ENCODE data around the gene MGST2.
"Not testable (repeated sequence)": the region's sequence is repeated elsewhere in the genome, so short reads cannot be mapped to it uniquely, and the experiment has no call there.

MGST2 gene

GRCh38 chr4:139696491-139696890 lies 30.9 kb downstream of the MGST2 start:
- TF ChIP-seq Cebpa-rat (IDR thresholded peaks at IDR 0.05): no peak
- Histone ChIP-seq H3K4me1 (no peaks in the 10 kb centered on the region), H3K9me3 (0 out of 2 replicates have a peak, but pooled peaks cover 9% of the 10 kb centered on the region), H3K36me3 (no peaks in the 10 kb centered on the region), H3K9ac (no peak overlapping the region), H4K20me1 (no peaks in the 10 kb centered on the region), H3K27me3 (no peaks in the 10 kb centered on the region), H3K4me2 (no peak overlapping the region), H3K27ac (no peak overlapping the region), H3K4me3 (no peak overlapping the region)

DNA sequence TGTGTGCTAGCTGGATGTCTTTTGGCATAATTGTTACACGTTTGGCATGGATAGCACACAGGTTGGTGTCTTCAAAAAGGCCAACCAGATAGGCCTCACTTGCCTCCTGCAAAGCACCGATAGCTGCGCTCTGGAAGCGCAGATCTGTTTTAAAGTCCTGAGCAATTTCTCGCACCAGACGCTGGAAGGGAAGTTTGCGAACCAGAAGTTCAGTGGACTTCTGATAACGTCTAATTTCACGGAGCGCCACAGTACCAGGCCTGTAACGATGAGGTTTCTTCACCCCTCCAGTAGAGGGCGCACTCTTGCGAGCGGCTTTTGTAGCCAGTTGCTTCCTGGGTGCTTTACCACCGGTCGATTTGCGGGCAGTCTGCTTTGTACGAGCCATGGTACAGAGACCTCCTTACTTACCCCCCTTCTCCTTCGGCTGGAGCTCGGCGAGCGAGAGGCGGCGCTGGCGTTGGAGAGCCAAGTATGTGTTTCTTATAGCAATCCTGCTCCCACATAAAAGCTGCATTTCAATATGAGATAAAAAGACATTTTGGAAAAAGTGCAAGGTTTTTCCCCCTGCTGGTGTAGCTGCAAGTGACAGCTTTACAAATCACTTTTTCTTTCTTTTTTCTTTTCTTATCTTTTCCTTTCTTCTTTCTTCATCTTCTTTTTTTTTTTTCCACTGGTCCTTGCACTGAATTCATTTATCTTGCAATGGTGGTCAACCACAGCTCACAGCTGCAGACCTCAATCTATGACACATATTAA lies 32.7 kb downstream of the MGST2 start:
- H4K20me1 ChIP-seq, H3K4me2 ChIP-seq, H3K4me3 ChIP-seq, H3K36me3 ChIP-seq, H3K9ac ChIP-seq, H3K27me3 ChIP-seq, H3K27ac ChIP-seq, H3K9me3 ChIP-seq, H3K4me1 ChIP-seq: not testable (repeated sequence)

DNA sequence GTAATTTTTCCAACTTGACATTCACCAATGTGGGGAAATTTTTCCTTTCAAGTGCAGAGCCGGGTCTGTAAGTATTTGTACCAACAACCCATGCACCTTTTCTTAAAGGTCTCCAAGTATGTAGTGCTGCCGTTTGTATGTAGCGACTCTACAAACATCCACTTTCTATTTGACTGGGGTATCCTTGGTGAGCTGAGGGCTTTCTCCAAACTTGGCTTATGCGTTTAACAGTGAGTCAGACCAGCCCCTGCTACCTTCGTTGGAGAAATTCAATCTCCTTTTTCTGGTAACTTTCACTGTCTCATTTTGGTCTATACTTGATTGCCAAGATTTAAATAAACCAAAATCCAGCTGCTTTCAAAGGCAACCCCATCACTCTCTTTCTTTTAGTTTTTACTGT lies 34.9 kb downstream of the MGST2 start:
- no peak overlapping the region for H3K9ac ChIP-seq
- TF ChIP-seq Cebpa-rat (IDR thresholded peaks at IDR 0.05): no peak
- no peaks in the 10 kb centered on the region for H4K20me1 ChIP-seq
- H3K4me1 ChIP-seq: no peaks in the 10 kb centered on the region
- H3K9me3 ChIP-seq: 0 out of 2 replicates have a peak, but pooled peaks cover 9% of the 10 kb centered on the region
- H3K36me3 ChIP-seq: no peaks in the 10 kb centered on the region
- H3K27ac ChIP-seq: no peak overlapping the region
- no peak overlapping the region for H3K4me3 ChIP-seq
- no peaks in the 10 kb centered on the region for H3K27me3 ChIP-seq
- H3K4me2 ChIP-seq: no peak overlapping the region

- no peak overlapping the region for H3K4me2 ChIP-seq
- H3K27ac ChIP-seq: no peak overlapping the region
- no peak for TF ChIP-seq Cebpa-rat (IDR thresholded peaks at IDR 0.05)
- H3K9me3 ChIP-seq: peaks cover 6% of the 10 kb centered on the region
- no peak overlapping the region for H3K9ac ChIP-seq
- H3K27me3 ChIP-seq: no peaks in the 10 kb centered on the region
- H3K4me1 ChIP-seq: no peaks in the 10 kb centered on the region
- no peaks in the 10 kb centered on the region for H4K20me1 ChIP-seq
- no peaks in the 10 kb centered on the region for H3K36me3 ChIP-seq
- no peak overlapping the region for H3K4me3 ChIP-seq
These were observed 39.4 kb downstream of the MGST2 start for GRCh38 chr4:139704915-139705485.

DNA sequence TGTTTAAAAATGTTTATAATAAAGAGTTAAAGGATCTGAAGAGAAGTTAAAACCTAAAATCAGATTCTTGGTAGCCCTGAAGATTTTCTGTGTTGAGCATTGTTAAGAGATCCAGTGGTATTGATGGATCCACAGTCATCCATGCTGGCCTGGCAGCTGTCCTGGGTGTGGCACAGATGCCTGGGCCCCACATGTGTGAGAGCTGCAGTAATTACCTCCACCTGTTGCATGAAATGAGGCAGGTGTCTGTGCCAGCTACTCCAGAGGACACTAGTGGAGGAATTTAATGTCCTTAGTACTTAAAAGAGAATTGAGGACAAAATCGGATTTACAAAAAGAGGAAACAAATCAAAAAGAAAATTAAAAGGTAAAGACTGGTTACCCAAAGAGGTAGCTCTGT lies 44.0 kb downstream of the MGST2 start:
- Histone ChIP-seq H3K4me1 (no peaks in the 10 kb centered on the region), H3K27ac (no peak overlapping the region), H3K4me3 (no peak overlapping the region), H3K27me3 (no peaks in the 10 kb centered on the region), H3K9ac (no peak overlapping the region), H4K20me1 (no peaks in the 10 kb centered on the region), H3K4me2 (no peak overlapping the region), H3K9me3 (peaks cover 6% of the 10 kb centered on the region), H3K36me3 (no peaks in the 10 kb centered on the region)
- TF ChIP-seq Cebpa-rat (IDR thresholded peaks at IDR 0.05): no peak

DNA sequence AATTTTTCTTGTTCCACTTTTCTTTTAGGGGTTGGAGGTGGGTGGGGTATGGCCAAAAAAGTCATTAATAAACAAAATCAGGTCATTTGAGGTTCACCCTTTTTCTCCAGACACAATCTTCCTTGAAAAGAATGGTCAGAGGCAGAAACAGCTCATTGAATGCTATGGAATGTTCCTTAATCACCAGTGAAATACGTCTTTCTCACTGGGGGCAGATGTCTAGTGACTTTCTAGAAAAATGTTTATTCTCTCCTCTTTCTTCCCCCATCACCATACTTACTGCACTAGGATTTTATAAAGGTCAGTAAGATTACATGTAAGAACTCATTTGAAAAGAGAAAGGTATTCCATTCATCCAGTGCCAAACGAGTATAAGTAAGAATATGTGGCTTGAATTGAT lies 44.5 kb downstream of the MGST2 start:
- no peak for TF ChIP-seq Cebpa-rat (IDR thresholded peaks at IDR 0.05)
- H3K27ac ChIP-seq: no peak overlapping the region
- no peaks in the 10 kb centered on the region for H3K4me1 ChIP-seq
- peaks cover 6% of the 10 kb centered on the region for H3K9me3 ChIP-seq
- no peak overlapping the region for H3K4me3 ChIP-seq
- peaks cover 3% of the 10 kb centered on the region; the same call in 1 of the 2 replicates for H3K36me3 ChIP-seq
- H3K9ac ChIP-seq: no peak overlapping the region
- H4K20me1 ChIP-seq: no peaks in the 10 kb centered on the region
- no peaks in the 10 kb centered on the region for H3K27me3 ChIP-seq
- no peak overlapping the region for H3K4me2 ChIP-seq

GRCh38 chr4:139711461-139711860 lies 45.8 kb downstream of the MGST2 start:
- Histone ChIP-seq H3K27ac (no peak overlapping the region), H3K36me3 (peaks cover 7% of the 10 kb centered on the region; the same call in 1 of the 2 replicates), H3K9me3 (peaks cover 6% of the 10 kb centered on the region), H3K9ac (no peak overlapping the region), H3K4me1 (no peaks in the 10 kb centered on the region), H3K27me3 (no peaks in the 10 kb centered on the region), H3K4me3 (no peak overlapping the region), H4K20me1 (no peaks in the 10 kb centered on the region), H3K4me2 (no peak overlapping the region)
- no peak for TF ChIP-seq Cebpa-rat (IDR thresholded peaks at IDR 0.05)

GRCh38 chr4:139712882-139713281 lies 47.3 kb downstream of the MGST2 start:
- H3K4me1 ChIP-seq: no peaks in the 10 kb centered on the region
- no peak overlapping the region for H3K9ac ChIP-seq
- TF ChIP-seq Cebpa-rat (IDR thresholded peaks at IDR 0.05): no peak
- no peak overlapping the region for H3K4me3 ChIP-seq
- H3K27ac ChIP-seq: no peak overlapping the region
- peaks cover 6% of the 10 kb centered on the region for H3K9me3 ChIP-seq
- no peak overlapping the region for H3K4me2 ChIP-seq
- peaks cover 15% of the 10 kb centered on the region for H3K36me3 ChIP-seq
- no peaks in the 10 kb centered on the region for H3K27me3 ChIP-seq
- H4K20me1 ChIP-seq: 0 out of 2 replicates have a peak, but pooled peaks cover 5% of the 10 kb centered on the region

DNA sequence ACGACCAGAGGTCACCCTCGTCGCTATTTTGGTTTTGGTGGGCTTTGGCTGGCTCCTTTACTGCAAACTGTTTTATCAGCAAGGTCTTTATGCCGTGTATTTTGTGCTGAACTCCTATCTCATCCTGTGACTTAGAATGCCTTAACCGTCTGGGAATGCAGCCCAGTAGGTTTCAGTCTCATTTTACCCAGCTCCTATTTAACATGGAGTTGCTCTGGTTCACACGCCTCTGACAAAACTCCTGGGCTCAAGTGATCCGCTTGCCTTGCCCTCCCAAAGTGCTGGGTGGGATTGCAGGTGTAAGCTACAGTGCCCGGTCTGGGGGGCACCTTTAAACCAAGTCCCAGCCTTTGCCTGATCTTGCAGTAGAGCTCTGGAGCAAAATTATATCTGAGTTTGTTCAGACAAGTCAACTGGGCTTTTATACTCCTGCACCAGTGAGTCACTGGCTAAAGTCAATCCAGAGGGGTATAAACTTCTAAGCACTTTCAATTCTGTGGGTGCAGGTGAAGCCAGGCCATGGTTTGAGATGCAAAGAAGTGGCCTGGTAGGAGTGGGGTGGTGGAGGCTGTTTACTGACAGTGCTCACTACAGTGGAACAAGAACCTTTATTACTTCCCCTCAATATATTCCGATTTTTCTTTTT lies 50.2 kb downstream of the MGST2 start:
- TF ChIP-seq Cebpa-rat (IDR thresholded peaks at IDR 0.05): no peak
- Histone ChIP-seq H3K4me2 (no peak overlapping the region), H3K27me3 (no peaks in the 10 kb centered on the region), H3K36me3 (peaks cover 41% of the 10 kb centered on the region), H4K20me1 (0 out of 2 replicates have a peak, but pooled peaks cover 5% of the 10 kb centered on the region), H3K9ac (no peak overlapping the region), H3K4me3 (no peak overlapping the region), H3K9me3 (no peaks in the 10 kb centered on the region), H3K4me1 (no peaks in the 10 kb centered on the region), H3K27ac (no peak overlapping the region)

DNA sequence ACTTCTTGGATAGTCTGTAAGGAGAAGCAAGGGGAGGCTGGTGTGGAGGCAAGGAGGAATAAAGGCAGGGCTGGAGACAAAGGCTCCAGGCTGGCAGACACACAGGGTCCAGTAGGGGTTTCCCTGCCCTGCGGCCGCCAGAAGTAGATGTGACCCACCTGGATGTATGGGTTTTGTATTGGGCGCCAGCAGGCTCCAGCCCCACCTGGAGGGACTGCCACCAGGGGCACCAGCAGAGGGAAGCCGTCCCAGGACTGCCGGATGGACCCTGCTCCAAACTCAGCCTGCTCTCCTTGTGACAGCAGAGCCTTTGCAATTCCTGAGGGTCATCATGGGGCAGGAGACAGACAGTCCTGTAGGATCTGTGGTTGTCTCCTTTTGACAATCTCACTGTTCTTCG lies 52.7 kb downstream of the MGST2 start:
- Histone ChIP-seq H3K27ac (no peak overlapping the region), H3K4me1 (no peaks in the 10 kb centered on the region), H3K9ac (no peak overlapping the region), H3K36me3 (peaks cover 49% of the 10 kb centered on the region), H4K20me1 (0 out of 2 replicates have a peak, but pooled peaks cover 5% of the 10 kb centered on the region), H3K4me3 (no peak overlapping the region), H3K27me3 (no peaks in the 10 kb centered on the region), H3K4me2 (no peak overlapping the region), H3K9me3 (no peaks in the 10 kb centered on the region)
- TF ChIP-seq Cebpa-rat (IDR thresholded peaks at IDR 0.05): no peak
